ENCODE data around the gene CAMKMT.
"Not testable (repeated sequence)": the region's sequence is repeated elsewhere in the genome, so short reads cannot be mapped to it uniquely, and the experiment has no call there.

Gene CAMKMT

GRCh38 chr2:44498551-44498950, 136.8 kb downstream of the CAMKMT start:
- no peak for DNase-seq (ENCODE audit: low read depth, low spot score)

- DNase-seq (ENCODE audit: low read depth, low spot score): not testable (repeated sequence)
These were observed 143.9 kb downstream of the CAMKMT start for GRCh38 chr2:44505664-44506063.

- no peak for DNase-seq (ENCODE audit: low read depth, low spot score)
These were observed 148.5 kb downstream of the CAMKMT start for GRCh38 chr2:44510246-44510645.

- DNase-seq (ENCODE audit: low read depth, low spot score): no peak
These were observed 153.7 kb downstream of the CAMKMT start for GRCh38 chr2:44515416-44515815.

- DNase-seq (ENCODE audit: low read depth, low spot score): no peak
These were observed 157.3 kb downstream of the CAMKMT start for GRCh38 chr2:44519026-44519425.

- no peak for DNase-seq (ENCODE audit: low read depth, low spot score)
These were observed 161.1 kb downstream of the CAMKMT start for GRCh38 chr2:44522846-44523245.

GRCh38 chr2:44524347-44524926, 162.7 kb downstream of the CAMKMT start:
- DNase-seq (ENCODE audit: low read depth, low spot score): no peak

GRCh38 chr2:44526352-44526751, 164.6 kb downstream of the CAMKMT start:
- no peak for DNase-seq (ENCODE audit: low read depth, low spot score)

- peak; percentile 82 for DNase-seq (ENCODE audit: low read depth, low spot score)
These were observed 166.8 kb downstream of the CAMKMT start for GRCh38 chr2:44528595-44528994.

GRCh38 chr2:44529448-44529847, 167.7 kb downstream of the CAMKMT start:
- DNase-seq (ENCODE audit: low read depth, low spot score): peak; percentile 47

- no peak for DNase-seq (ENCODE audit: low read depth, low spot score)
These were observed 169.5 kb downstream of the CAMKMT start for GRCh38 chr2:44531289-44531688.

- no peak for DNase-seq (ENCODE audit: low read depth, low spot score)
These were observed 170.3 kb downstream of the CAMKMT start for GRCh38 chr2:44532031-44532430.

GRCh38 chr2:44533508-44533907, 171.8 kb downstream of the CAMKMT start:
- DNase-seq (ENCODE audit: low read depth, low spot score): no peak

- DNase-seq (ENCODE audit: low read depth, low spot score): no peak
These were observed 173.6 kb downstream of the CAMKMT start for GRCh38 chr2:44535376-44535775.

GRCh38 chr2:44537264-44537663, 175.5 kb downstream of the CAMKMT start:
- DNase-seq (ENCODE audit: low read depth, low spot score): no peak

GRCh38 chr2:44542520-44542919, 180.8 kb downstream of the CAMKMT start:
- DNase-seq (ENCODE audit: low read depth, low spot score): no peak

GRCh38 chr2:44543773-44544725, 182.3 kb downstream of the CAMKMT start:
- peak; percentile 40 for DNase-seq (ENCODE audit: low read depth, low spot score)

GRCh38 chr2:44545005-44545404, 183.3 kb downstream of the CAMKMT start:
- DNase-seq (ENCODE audit: low read depth, low spot score): no peak

- no peak for DNase-seq (ENCODE audit: low read depth, low spot score)
These were observed 184.8 kb downstream of the CAMKMT start for GRCh38 chr2:44546459-44547127.

GRCh38 chr2:44547718-44548117, 186.0 kb downstream of the CAMKMT start:
- DNase-seq (ENCODE audit: low read depth, low spot score): no peak

GRCh38 chr2:44548221-44549098, 186.7 kb downstream of the CAMKMT start:
- DNase-seq (ENCODE audit: low read depth, low spot score): no peak

GRCh38 chr2:44549099-44549471, 187.3 kb downstream of the CAMKMT start:
- peak; percentile 75 for DNase-seq (ENCODE audit: low read depth, low spot score)
